Dermis microvascular lymphatic vessel endothelial cell (primary cell): ENCODE measurements around the gene NLRP10. TPM values are rescaled to one million over a fixed set of nuclear protein-coding genes. Genes with fewer than 3 reads are reported as not detected.
A peak's percentile ranks its signal among the peaks of the same experiment; 100 is the strongest.
"Not testable (repeated sequence)": the region's sequence is repeated elsewhere in the genome, so short reads cannot be mapped to it uniquely, and the experiment has no call there.

Experiments
- DNase-seq, 2 donors: peaks; one replicate each; pipeline versions ENCODE4 v3.0.0 to v3.0.0-alpha.2; 2010; ENCODE audit warnings: low read depth in 2 of 2
- total RNA-seq: library from RNA; depleted of rRNA; stranded (reverse); fragments of >200 nt; gene quantifications from 2 replicates; pipeline ENCODE4 v1.2.1, GENCODE V29; 2014

NLRP10 gene, protein sequence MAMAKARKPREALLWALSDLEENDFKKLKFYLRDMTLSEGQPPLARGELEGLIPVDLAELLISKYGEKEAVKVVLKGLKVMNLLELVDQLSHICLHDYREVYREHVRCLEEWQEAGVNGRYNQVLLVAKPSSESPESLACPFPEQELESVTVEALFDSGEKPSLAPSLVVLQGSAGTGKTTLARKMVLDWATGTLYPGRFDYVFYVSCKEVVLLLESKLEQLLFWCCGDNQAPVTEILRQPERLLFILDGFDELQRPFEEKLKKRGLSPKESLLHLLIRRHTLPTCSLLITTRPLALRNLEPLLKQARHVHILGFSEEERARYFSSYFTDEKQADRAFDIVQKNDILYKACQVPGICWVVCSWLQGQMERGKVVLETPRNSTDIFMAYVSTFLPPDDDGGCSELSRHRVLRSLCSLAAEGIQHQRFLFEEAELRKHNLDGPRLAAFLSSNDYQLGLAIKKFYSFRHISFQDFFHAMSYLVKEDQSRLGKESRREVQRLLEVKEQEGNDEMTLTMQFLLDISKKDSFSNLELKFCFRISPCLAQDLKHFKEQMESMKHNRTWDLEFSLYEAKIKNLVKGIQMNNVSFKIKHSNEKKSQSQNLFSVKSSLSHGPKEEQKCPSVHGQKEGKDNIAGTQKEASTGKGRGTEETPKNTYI
- under 0.01 TPM in 1 of 2 replicates, not detected in the other for total RNA-seq

DNA sequence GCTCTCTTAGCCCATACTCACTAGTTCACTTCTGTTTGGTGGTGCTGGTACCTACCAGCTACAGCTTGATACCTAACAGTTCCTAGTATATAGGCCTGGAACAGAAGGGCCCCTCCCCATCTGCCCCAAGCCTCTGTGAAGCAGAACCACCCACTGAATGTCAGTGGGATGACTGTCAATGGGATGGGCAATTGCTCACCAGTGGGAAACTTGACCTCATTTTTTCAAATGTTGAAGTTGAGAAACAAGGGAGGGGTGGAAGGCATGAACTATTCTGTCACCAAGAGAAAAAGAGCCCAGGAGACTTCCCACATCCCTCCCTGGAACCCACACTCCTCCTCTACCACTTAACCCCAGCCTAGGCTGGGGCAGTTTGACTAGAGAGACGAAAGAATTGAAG lies at the start of gene NLRP10:
TSS of gene NLRP10 (minus strand) at position 62 of the 400 bp plus-strand sequence. CDS start 1,952 bp downstream, outside the sequence.
- no peak for DNase-seq

DNA sequence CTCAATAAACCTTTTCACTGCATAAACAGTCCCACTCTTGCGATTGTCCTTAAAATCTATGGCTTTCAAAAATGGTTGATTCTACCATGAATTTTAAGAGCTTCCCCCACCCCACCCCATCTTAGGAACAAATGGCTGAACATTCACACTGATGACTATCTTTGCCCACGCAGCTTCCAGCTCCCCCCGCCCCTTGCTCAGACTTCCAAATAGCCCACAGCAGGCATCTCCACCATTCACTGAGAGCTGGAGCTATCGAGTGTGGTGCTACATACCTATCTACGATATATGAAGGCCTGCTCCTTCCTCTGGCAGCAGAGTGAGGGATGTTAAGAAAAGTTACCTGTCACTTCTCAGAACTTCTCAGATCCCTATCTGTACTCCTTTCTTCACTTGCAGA lies 48.6 kb upstream of the NLRP10 start:
- no peak for DNase-seq

DNA sequence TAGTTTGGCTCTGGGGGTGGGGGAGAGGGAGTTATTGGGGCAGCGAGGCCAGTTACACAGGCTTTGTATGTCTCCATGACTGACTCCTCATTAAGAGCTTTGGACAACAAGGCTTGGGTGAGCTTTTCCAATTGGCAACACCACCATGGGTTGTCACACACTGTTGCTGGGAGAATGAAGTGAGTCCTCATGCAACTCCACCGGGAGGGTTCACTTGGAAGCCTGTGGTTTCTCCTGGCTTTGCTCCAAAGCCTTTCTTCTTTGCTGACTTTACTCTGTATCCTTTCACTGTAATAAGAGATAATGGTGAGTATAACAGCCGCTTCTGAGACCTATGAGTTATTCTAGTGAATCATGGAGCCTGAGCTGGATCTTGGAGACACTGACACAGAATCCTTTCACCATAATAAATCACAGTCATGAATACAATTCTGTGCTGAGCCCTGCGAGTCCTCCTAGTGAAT lies 46.8 kb upstream of the NLRP10 start:
- DNase-seq, result no peak

DNA sequence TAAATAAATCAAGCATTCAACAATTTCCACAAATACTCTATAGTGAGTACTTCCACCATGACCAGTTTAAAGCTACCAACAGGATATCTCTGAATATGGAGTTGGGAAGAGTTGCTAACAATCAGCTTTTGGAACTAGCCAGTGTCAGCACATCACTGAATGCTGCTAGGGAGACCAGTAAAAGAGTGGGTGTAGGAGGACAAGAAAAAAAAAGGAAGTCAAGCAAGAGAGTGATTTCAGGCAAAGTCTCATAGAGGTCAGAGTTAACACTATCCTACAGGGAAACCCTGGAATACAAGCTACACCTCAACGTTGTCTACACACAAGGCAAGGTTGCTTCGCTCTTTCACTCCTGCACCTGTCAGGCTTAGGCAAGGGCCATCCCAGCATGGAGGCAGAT lies 46.1 kb upstream of the NLRP10 start:
- DNase-seq, result no peak

DNA sequence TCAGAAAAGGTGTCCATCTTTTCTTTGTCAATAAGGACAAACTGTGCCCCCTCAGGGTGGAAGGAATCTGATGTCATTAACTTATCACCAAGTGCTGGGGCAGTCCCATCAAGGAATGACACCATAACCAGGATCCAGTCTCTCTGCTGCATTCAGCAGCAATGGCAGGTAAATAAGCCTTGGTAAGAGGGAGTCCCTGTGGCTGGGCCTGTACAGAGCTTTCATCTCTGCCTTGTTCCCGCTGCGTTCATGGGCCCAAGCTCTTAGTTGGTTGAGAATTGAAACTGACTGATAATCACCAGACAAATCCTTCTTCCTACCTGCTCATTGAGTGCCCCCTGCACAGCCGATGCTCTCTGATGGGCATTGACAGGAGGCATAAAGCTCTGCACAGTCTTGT lies 44.6 kb upstream of the NLRP10 start:
- no peak for DNase-seq

DNA sequence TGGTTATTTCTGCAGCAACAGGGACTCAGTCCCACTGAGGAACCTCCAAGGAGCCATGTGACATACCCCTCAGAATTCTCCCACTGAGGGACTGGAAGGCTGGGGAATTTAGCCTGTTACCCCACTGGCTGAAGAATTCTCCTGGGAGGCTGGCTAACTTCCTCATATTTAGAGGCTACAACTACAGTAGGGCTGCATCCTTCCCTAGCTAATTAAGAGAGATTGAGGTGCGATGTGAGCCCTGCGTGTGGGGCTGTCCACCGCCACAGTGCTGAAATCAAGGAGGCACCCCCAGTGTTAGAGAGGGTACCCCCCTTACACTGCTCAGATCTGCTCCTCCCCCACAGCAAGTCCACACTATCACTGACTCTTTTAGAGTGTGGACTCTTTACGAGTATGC lies 43.0 kb upstream of the NLRP10 start:
- DNase-seq, result no peak

DNA sequence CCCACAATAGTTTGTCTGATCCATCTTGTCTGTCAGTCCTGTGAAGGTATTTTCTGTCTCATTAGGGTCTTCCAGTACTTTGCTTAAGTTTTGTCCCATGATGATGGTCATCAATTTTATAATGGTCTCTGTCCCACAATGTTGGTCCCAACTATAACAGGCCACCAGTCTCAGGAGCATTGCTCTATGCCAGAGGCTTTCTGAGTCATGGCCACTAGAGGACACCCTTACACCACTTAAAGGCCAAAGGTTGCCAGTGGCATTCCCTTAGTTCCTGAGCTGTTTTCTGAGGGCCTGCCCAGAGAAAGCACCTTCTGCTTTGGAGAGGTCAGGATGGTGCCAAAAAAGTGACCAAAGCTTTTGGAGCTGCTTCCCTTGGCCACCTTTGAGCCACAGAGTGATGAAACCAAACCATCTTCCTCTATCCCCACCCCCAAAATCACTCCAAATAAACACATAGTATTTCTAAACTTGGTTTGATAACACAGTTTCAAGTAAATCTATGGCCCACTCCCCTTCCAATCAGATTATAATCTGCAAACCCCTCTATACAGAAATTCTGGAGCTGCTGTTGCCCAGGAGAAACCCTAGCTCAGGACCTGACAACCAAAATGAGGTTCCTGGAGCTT lies 41.2 kb upstream of the NLRP10 start:
- peak; percentile 51 to 67 for DNase-seq

DNA sequence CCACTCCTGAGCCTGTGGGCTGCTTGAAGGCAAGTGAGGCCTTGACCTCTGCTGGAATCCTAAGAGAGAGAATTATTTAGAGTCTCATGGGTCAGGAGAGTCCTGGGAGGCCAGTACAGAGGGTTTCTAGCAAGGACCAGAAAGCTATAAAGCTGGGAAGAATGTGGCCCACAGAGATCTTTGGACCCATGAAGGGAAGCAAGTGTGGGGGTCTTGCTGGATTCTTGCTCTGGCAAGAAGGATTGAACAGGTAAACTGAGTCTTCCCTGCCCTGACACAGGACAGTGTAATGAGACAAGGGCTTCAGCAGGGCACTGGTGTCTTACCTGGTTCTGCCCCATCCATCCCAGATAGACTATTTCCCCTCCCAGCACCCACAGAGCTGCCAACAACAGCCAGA lies 40.3 kb upstream of the NLRP10 start:
- no peak for DNase-seq

DNA sequence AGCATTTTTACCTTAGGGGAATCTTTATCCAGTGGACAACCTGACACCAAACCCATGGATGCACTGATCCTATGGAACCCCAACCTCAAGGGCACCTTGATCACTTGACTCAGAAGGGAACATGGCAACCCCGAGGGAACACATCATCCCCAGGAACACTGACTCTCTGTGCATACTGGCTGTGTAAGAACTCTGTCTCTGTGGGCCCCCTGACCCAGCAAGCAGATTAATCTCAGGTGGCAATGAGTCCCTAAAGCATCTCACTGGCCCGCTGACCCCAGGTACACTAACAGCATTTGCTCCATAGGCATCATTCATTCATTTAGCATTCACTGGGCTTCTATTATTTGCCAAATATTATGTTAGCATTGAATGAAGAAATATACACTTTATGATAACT lies 38.8 kb upstream of the NLRP10 start:
- no peak for DNase-seq

DNA sequence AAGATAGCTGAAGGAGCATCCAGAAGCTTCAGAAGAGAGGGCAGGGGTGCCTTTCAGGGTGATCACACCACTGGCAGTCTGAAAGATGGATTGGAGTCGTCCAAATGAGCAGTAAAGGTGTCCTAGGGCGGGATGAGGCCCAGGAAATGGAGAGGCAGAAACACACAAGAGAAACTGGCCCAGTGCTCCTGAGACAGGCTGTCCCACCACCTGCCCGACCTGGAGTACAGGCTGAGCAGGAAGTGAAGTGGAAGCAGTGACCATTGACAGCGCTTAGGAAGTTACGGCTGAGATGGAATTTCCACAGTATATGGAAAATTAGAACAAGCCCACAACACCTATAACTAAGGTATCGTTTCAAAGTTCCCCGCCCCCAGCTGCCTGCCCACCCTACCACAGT lies 37.9 kb upstream of the NLRP10 start:
- no peak for DNase-seq

DNA sequence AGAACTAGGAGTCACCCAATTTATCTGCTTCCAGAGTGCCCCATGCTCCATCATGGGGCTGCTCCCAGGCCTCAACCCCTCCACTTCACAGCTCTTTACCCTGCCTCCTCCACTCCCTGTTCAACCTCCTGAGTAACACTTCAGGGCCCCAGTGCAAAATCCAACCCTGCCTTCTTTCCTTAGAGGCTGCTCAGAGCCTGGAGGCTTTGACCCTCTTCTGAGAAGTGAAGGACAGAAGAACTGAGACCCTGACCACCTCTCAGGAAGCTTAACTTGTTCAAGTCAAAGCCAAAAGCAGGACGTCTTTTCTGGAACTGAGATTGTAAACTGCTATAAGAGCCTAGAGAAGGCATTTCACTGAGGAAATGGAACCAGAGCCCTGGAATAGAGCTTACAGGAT lies 37.4 kb upstream of the NLRP10 start:
- no peak for DNase-seq

DNA sequence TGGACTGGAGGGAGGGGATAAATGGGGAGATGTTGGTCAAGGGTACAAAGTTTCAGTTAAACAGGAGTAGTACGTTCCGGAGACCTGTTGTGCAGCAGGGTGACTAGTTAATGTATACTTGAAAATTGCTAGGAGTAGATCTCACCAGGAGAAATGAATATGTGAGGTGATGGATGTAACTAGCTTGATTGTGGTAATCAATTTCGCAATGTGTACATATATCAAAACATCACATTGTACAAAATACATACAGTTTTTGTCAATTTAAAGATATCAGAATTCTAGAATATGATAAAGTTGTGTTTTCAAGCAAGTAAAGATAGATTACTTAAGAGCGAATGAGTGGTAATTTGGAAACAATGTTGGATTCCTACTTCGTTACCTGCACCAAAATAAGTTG lies 35.1 kb upstream of the NLRP10 start:
- no peak for DNase-seq

DNA sequence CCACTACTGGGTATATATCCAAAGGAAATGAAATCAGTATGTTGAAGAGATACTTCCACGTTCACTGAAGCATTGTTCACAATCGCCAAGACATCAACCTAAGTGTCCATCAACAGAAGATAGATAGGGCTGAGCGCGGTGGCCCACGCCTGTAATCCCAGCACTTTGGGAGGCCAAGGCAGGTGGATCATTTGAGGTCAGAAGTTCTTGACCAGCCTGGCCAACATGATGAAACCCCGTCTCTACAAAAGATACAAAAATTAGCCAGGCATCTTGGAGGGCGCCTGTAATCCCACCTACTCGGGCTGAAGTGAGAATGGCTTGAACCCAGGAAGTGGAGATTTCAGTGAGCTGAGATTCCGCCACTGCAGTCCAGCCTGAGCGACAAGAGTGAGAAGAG lies 34.5 kb upstream of the NLRP10 start:
- no peak for DNase-seq

DNA sequence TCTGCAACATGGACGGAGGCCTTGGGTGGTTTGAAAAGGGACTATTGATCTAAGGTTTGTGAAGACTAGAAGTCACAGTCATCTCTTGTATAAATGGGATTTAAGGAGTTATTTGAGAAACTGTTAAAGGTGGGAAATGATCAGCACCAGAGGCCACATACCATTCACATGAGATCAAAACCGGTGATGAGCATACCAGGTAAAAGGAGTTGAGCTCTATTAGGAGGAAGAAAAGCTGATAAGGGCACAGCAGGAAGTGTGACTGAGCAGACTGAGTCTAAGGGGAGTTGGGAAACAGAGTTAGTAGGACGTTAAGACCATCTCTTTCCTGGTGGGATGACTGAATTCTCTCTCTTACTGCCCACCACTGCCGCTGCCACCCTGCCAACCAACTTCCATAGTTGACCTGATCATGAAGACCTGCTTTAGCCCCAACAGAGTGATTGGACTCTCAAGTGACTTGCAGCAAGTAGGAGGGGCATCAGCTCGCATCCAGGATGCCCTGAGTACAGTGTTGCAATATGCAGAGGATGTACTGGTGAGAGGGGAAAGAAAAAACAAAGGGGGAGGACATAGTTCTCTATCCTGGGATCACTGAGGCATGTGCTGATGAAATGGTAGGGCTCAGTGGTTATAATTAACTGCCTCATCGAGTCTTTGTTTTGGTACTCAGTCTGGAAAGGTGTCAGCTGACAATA lies 29.5 kb upstream of the NLRP10 start:
- no peak for DNase-seq

DNA sequence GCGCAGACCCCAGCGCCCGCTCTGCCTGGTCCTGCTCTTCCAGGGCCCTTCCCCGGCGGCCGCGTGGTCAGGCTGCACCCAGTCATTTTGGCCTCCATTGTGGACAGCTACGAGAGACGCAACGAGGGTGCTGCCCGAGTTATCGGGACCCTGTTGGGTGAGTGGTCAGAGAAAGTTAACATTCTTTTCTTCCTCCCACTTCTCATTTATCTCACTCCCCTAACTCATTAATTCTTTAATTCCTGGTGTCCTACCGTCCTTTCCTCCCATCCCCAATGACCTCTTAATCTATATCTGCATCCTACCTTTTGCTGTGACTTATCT lies 22.3 kb upstream of the NLRP10 start:
- DNase-seq, result not testable (repeated sequence)

DNA sequence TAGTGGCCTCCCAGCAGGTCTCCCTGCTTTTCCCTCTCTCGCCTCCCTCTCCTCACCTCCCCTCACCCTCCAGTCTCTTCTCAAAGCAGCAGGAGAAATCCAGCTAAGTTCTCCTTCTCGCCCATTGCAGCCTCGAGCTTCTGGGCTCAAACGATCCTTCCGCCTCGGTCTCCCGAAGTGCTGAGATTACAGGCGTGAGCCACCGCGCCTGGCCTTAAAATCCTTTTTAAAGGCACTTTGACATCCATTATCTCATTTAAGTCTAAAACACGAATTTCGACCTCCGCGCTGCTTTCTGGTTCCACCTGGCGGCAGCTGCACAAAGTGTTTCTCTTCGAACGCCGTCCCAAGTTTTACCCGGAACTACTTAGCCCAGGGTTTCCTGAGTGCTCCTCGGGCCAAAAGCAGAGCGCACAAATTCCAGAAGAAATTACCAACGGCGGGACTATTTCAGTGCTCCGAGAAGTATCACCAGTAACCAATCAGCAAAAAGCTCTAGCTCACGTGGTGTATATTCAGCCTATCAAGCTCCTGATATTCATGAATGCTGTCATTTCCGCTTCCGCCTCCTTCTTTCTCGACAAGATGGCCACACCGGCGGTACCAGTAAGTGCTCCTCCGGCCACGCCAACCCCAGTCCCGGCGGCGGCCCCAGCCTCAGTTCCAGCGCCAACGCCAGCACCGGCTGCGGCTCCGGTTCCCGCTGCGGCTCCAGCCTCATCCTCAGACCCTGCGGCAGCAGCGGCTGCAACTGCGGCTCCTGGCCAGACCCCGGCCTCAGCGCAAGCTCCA lies 21.7 kb upstream of the NLRP10 start, which contains the start of gene EIF3F:
TSS of gene EIF3F (plus strand) at position 570 of the 792 bp plus-strand sequence. CDS start at position 586, 16 bp downstream.
- DNase-seq, result peak; percentile 99 to 100

DNA sequence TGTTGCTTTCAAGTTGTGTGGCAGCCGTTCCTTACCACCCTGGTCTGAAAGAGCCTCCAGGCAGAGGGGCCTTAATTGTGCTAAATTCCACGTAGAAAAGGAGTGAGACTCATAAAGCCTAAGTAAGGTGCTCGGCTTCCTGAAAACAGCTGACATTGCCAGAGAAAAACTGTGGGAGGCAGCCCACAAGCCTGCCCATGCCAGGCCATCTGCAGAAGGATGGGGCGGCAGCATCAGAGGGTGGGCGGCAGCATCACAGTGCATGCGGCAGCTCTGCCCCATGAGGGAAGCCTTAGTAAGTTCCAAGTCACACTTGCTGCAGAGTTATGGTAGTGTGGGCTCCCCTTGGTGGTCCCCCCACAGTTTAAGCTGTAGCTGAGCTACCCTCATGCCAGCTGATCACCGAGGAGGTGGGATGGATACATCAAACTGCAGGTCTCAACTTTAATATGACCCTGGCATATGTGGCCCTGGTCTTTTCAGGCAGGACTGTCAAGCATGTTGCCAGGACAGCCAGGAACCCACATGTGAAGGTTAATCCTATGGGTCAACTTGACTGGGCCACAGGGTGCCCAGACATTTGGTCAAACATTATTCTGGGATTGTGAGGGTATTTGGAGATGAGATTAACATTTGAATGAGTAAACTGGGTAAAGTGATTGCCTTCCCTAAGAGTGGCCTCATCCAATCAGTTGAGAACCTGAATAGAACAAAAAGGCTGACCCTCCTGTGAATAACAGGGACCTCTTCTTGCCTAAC lies 18.8 kb upstream of the NLRP10 start:
- no peak for DNase-seq

DNA sequence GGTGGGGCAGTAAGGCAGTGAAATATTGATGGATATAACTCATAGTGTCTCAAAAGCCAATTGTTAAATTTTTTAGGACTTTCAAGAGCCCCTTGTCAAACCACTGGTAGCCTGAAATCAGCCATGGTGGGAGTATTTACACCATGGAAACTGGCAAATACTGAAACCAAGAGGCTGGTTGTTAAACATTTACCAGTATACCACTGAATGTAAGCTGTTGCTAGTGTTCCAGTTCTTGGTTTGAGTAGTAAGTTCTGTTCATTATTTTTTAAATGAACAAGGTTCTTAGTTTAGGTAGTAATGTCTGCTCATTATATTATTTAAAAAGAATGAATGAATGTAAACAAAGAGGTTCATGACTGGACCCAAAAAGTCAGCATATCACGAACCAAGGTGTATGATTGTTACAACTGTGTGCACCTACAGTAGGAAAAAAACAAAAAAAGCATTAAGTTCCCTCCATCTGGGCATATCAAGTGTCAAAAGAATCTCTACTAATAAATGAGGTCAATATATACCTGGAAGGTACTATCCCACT lies 17.4 kb upstream of the NLRP10 start:
- DNase-seq, result no peak

DNA sequence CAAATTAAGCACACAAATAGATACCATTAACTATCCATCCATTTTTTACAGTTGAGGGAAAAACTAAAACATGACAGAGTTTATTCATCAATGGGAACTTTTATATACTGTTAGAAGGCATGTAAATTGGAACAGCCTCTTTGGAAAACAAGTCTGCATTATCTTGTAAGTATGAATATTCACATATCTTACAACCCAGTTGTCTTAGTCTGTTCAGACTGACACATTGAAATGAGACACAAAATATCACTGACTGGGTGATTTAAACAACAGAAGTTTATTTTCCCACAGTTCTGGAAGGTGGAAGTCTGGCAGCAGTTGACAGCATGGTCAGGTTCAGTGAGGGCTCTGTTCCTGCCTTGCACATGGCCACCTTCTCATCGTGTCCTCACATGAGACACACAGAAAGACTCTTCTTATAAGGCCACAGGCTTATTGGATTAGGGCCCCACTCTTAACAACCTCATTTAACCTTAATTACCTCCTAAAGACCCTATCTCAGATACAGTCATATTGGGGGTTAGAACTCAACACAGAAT lies 16.4 kb upstream of the NLRP10 start:
- DNase-seq, result no peak
